CD4-positive, alpha-beta T cell treated with Interleukin-2 at 100 ng/mL for 4 hours (primary cell): ENCODE results near the gene HADH.
"Not testable (repeated sequence)": the region's sequence is repeated elsewhere in the genome, so short reads cannot be mapped to it uniquely, and the experiment has no call there.

Experiments used
- DNase-seq: peaks from one replicate; pipeline ENCODE4 v3.0.0-alpha.2; 2020; ENCODE audit warnings: low spot score

Gene HADH

DNA sequence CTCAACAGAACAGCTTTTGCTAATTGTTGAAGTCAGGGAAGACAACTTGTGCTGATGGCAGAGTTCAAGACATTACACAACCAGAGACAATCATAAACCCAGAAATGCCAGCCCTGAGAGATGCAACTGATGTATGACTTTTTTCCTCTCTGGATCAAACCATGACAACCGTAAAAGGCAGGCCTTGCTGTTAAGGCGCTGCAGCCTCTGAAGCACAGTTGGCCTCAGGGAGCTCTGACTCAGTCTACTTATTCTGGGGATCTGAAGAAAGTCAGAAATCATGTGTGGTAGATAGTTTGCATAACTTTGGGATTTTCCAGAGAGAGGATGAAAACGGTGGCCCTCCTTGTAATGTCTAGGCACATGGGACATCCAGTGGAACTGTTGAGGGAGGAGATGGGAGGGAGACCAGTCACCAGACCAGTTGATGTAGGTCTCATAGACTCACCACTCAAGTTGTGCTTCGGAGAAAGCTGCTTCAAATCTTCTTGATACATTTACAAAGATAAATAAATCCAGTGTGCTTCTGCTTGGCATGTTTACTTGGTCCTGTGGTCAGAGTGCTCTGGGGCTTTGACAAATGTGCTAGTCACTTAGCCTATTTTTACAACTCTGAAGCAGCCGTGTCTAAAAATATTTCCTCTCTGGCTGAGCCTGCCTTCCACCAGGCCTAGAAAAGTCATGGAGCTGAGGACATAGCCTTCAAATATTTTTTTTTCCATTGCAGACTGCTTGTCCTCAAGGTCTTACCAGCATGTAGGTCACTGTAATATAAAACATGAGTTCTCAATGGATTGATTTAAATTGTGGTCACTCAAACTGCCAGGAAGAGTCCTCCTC is 7.5 kb downstream of the HADH start:
- no peak for DNase-seq

- no peak for DNase-seq
Observed at GRCh38 chr4:107997794-107998193, 8.1 kb downstream of the HADH start.

GRCh38 chr4:107999932-108000539 is 10.3 kb downstream of the HADH start:
- DNase-seq: no peak

DNA sequence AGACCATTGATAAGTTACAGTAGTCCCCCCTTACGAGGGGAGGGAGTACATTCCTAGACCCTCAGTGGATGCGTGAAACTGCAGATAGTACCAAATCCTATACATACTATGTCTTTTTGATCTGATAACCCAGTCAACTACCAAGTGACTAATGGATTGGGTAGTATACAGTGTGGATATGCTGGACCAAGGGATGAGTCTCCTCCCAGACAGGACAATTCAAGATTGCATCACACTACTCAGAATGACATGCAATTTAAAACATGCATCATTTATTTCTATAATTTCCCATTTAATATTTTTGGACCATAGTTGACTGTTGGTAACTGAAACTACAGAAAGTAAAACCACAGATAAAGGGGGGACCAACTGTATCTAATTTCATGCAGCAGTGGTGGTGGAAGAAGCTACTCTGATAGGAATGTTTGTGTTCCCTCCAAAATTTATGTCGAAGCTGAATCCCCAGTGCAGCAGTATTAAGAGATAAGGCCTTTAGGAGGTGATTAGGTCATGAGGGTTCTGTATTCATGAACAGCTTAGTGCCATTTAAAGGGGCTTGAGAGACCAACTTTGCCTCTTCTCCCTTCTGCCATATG is 11.9 kb downstream of the HADH start:
- no peak for DNase-seq

DNA sequence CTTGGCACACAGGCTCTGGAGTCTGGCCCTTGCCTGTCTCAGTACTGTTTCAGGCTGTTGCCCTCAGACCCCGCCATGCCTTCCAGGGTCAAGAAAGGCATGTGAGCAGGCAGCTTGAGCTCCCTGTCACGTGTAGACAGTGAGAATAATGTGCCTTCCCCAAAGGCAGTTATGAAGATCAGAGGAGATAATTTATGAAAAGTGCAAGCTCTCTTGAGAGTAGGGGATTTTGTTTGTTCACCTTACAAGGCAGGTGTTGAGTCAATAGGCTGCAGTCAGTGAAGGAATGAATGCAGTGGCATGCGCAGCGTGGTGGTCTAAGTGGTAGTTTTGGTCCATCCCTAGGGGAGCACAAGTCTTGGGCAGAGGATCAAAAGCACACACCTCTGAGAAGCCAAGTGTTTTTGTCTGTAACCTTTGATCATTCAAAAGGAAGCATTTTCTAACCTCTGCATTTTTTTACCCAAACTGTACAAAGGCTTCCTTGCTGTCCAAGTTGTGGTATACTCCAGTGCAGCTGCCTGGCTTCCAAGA is 14.4 kb downstream of the HADH start:
- no peak for DNase-seq

- no peak for DNase-seq
Observed at GRCh38 chr4:108004646-108005045, 15.0 kb downstream of the HADH start.

DNA sequence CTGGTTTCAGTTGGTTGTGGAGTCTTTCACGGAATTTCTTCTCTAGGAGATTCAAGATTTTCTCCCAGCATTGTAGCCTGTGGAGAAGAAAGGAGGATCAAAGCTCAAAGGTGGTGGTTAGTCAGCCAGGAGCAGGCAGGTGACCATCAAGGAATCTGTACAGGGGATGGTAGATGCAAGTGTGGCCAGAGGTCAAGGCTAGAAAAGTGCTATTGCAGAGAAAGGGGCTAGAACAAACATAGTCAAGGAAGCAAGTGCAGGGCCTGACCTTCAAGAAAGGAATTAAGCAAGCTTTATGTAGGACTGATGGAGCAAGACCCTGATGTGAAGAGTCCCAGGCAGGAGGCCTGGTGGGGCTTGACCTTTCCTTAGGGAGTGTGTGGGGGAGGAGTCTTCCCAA is 16.1 kb downstream of the HADH start:
- no peak for DNase-seq

GRCh38 chr4:108006361-108006760 is 16.7 kb downstream of the HADH start:
- no peak for DNase-seq

GRCh38 chr4:108007984-108008383 is 18.3 kb downstream of the HADH start:
- no peak for DNase-seq

GRCh38 chr4:108008721-108009120 is 19.0 kb downstream of the HADH start:
- DNase-seq: no peak

- no peak for DNase-seq
Observed at GRCh38 chr4:108010167-108010566, 20.5 kb downstream of the HADH start.

DNA sequence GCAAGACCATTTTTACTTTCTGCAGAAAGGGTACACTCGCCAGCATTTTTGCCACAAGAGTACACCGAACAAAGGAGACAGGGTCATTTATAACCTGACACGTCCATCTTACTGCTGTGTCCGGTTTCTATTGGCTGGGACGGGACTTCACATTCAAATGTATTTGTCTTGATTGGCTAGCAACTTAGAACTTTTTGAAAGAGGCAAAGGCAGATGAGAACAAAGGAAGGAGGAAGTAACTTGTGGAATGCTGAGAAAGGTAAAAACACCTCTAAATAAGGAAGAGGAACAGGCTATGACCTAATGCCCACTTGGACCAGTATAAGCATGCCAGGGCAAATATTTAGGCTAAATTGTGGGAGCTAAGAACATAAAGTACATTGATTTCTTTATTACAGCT is 22.7 kb downstream of the HADH start:
- not testable (repeated sequence) for DNase-seq

GRCh38 chr4:108013327-108013726 is 23.6 kb downstream of the HADH start:
- DNase-seq: no peak

DNA sequence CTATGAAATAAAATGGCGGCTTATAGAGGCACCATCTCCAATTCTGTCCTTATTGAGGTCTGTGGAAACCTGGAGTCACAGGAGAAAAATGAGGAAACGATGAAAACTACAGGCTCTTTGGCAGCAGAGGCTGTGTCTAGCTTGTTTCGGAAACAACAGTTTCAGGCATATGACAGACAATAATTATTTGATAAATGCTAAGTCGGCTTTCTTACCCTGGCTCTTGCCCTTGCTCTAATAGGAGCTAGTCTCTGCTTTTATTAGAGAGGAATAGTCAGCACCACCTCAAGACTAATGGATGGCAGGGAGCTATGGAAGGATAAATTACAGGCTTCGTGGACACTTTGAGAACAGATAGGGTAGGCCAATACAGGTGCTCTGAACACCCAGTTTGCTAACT is 24.3 kb downstream of the HADH start:
- no peak for DNase-seq

GRCh38 chr4:108018040-108018883 is 28.6 kb downstream of the HADH start:
- DNase-seq: peak; percentile 85

DNA sequence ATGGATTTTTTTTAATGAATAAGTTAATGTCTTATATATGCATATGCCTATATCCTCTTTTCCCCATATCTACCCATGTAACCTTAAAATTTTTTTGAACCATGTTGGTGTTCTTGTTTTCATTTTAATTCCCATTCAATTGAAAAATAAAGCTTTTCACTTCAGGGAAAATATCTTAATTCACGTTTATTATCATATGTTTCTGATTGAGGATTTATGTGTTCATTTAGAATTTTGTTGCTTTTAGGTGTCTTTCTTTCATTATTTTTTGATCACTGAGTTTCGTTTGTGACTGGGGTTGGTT is 29.1 kb downstream of the HADH start:
- DNase-seq: no peak

DNA sequence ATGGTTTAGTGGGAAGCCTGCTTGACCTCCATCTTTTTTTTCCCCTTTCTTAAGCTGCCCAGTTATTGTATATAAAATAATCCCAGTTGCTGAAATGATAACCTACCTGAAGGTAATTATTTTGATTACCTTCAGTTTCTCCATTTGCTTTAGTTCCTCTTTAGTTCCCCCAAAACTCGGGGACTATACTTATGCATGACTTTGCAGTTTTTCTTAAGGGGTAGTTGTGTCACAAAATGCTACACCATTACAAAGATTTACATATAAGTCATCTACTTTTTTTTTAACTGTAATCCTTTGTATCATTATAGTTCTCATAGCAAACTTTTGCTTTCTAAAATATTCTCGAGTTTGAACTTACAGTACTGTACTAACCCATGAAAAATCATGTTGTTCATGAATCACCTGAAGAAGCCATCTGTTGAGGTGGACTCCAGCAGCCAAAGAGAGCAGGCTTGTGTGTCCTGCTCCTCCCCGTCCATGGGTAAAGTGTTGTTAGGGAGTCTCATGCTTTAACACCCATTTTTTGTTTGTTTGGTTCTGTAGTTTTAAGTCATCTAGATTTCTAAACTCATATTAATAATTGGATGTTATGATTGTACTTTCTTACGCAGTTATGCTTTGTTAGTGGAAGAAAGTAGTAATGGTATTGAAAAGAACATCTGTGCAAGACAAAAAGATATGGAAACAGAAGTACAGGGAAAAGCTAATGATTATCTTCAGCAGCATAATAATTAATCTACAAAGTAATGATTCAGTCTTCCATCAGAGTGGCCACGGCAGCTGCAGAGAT is 34.6 kb downstream of the HADH start:
- DNase-seq: no peak

- no peak for DNase-seq
Observed at GRCh38 chr4:108024878-108025165, 35.1 kb downstream of the HADH start.

DNA sequence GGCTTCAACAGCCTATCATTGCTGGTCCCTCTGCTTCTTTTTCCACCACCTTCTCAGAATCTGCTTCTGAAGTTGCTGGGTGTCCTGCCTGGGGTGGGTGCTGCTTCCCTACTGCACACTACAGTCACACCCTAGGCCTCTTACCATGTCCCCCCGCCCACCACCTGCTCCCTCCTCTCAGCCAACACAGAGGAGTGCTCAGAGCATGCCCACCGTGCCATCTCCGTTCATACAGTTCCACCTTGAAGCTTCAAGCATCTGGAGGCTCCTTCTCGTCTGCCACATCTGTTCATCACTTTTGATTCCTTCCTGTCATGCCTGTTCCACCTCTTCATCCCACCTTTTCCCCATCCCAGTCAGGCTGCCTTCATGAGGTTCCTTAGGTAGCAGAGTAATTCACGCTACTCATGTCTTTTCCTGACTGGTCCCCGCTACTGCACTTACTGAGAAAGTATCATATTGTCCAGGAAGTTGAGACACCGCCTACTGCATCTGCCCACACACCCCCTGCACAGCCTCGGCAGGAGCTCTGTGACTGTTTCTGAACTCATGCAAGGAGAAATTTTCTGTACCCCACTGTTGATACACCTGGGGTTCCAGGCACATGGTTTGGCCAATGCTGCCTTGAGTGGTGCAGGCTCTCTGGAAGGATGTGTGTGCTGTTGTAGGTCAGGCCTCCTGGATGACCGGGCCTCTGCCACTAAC is 39.5 kb downstream of the HADH start:
- peak; percentile 27 for DNase-seq

DNA sequence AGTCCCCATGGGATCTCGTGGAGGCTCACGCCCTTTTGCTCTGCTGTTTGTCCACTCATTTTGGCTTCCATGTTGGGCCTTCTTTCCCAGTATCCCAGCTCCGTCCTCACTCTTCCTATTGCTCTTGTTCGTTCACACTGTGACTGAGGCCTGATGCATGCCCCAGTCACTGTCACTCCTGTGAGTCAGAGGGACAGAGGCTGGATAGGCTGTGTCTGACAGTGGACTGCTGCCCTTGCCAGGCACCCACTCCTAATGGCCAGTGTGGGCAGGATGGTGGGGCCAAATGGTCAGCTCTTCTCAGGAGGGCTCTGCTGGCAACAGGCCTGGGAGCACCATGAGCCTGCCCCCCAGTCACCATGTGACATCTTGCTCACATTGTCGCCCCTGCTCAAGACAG is 40.0 kb downstream of the HADH start:
- no peak for DNase-seq

DNA sequence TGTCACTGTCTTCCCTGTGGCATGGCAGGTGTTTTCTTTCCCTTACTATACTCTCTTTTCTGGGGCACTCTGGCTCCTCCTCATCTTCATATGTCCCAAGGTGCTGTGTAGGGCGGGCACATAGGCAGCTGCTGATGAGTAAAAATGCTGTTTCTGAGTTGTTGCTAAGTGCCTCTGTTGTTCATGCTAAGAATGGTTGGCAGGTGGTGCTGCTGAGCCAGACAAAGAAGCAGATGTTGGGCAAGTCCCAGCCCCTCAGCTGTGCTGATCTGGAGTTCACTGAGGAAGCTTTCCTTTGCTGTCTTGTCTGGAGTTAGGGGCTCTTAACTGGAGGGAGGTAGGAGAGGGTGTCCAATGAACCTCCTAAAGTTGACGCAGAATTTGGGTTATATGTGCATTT is 40.6 kb downstream of the HADH start:
- DNase-seq: peak; percentile 75
